COLO668 (cell line): ENCODE measurements around the gene GRID2IP.
"Not testable (repeated sequence)": the region's sequence is repeated elsewhere in the genome, so short reads cannot be mapped to it uniquely, and the experiment has no call there.

Source experiments
- DNase-seq: peaks from one replicate; lab custom pipeline; 2025; ENCODE audit not compliant: unreplicated experiment; lab: John Stamatoyannopoulos, UW

The GRID2IP gene

DNA sequence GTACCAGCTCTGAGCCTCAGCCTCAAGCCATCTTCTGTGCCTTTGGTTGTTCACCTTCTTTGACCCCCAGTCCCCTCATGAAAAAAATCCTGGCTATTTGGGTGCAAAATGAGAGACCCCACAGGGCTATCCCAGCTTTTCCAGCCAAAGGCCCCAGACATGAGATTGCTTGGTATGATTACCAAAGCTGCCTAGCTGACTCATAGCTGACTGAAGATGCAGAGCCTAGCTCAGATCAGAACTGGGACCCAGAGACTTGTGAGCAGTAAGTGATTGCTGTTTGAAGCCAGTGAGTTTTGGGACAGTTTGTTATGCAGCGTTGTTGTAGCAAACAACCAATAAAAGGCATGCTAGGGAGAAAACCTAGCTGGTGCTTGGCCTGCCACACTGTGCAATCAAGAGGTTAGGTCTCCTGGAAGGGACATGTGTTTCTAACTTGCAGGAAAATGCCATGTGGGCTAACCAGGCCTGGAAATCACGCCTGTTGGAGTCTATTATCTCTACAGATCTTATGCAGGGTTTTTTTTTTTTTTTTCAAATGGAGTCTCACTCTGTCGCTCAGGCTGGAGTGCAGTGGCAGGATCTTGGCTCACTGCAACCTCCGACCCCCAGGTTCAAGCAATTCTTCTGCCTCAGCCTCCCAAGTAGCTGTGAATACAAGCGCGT lies 55.5 kb downstream of the GRID2IP start:
- DNase-seq: no peak

DNA sequence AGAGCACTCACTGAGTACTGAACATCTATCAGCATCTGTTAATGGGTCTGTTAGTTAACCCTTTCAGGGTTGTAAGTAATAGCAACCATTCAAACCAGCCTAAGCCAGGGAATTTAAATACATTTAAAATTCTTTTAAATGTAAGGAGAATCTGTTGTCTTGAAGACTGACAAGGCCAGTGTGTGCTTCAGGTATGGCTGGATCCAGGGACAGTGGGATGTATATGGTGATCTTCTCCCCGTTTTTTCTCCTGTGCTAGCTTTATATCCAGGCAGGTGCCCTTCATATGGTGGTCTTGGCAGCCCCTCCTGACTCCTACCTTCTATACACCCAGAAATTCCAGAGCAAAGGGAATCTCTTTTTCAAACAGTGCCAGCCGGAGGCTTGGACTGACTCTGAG lies 56.9 kb downstream of the GRID2IP start:
- no peak for DNase-seq

GRCh38 chr7:6491194-6491593 lies 60.1 kb downstream of the GRID2IP start:
- DNase-seq: no peak

- DNase-seq: no peak
Measured at GRCh38 chr7:6489612-6490011, 61.6 kb downstream of the GRID2IP start.

- no peak for DNase-seq
Measured at GRCh38 chr7:6487184-6487545, 64.1 kb downstream of the GRID2IP start.

- no peak for DNase-seq
Measured at GRCh38 chr7:6486438-6487183, 64.7 kb downstream of the GRID2IP start.

- no peak for DNase-seq
Measured at GRCh38 chr7:6482743-6483119, 68.5 kb downstream of the GRID2IP start.

DNA sequence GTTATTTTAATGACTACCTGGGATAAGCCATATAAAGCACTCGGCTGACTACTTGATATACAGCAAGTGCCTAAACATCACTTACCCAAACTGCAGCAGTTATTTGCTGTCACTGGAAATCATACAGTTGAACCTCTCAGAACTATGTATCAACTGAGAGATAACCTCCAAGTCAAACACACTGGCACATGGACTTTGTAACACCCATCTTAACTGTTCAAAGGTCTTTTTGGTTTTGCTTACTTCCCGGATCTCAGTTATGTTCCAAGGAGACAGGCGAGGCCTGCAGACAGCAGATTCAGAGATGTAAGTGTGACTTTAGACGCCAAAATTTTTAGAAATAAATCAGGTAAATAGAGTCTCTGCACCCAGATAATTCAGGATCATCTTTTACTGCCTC lies 69.0 kb downstream of the GRID2IP start:
- DNase-seq: no peak

DNA sequence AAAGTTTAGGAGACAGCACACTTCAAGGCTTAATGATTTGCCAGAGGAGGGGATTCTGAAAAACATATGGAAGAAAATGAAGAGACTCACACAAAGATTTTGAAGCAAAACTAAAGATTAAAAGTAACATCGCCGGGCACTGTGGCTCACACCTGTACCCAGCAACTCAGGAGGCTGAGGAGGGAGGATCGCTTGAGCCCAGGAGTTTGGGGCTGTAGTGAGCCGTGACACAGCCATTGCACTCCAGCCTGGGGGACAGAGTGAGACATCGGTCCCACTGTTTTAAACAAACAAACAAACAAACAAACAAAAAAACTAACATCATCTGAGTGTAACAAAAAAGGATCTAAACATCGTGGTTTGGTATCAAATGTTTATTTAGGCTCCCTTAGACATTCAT lies 69.8 kb downstream of the GRID2IP start:
- DNase-seq: no peak

DNA sequence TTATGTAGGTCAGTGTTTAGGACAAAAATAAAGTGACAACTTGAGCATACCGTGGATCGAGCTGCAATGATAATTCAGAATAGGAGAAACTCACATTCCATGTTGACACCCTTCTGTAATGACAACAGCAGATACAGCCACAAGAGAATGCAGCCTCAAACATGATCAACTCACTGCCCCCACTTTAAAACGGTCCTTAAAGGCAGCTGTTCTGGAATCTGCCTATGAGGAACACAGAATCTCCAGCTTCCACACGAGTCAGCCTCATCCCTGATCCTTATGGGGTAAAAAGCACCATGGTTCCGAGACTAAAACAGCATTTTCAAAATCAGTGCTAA lies 71.0 kb downstream of the GRID2IP start:
- no peak for DNase-seq

DNA sequence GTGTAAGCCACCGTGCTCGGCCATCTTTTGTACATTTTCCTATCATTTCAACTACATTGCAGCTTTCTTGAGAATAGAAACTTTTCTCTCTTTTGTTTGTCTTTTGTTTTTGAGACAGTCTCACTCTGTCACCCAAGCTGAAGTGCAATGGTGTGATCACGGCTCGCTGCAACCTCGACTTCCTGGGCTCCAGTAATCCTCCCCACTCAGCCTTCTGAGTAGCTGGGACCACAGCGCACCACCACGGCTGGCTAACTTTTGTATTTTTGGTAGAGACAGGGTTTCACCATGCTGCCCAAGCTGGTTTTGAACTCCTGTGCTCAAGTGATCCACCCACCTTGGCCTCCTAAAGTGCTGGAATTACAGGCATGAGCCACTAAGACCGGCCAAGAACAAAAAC lies 72.2 kb downstream of the GRID2IP start:
- DNase-seq: no peak

DNA sequence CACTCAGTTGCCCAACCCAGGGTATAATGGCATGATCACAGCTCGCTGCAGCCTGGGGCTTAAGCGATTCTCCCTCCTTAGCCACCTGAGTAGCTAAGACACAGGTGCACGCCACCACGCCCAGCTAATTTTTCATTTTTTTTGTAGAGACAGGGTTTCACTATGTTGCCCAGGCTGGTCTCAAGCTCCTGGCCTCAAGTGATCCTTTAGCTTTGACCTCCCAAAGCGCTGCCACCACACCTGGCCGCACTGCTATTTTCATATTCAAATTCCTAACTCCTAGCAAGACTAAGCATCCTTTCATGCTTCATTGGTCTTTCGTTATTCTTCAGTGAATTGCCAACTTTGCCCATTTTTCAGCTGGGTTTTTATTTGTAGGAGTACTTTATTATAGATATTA lies 73.1 kb downstream of the GRID2IP start:
- no peak for DNase-seq

DNA sequence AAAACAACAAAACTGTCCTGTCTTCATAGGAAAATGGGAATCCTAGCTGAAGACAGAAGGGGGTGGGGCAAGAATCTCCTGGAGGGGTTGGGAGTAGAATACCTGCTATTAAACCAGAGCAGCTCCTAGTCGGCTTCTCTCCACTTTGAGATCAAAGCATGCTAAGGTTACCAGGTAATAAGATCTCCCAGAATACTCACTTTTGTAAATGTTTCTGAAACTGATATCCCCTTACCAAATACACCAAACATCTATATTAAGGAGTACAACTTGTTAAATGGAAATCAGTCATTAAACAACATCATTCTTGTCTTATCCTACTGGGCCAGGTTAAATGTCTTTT lies 74.0 kb downstream of the GRID2IP start:
- no peak for DNase-seq

DNA sequence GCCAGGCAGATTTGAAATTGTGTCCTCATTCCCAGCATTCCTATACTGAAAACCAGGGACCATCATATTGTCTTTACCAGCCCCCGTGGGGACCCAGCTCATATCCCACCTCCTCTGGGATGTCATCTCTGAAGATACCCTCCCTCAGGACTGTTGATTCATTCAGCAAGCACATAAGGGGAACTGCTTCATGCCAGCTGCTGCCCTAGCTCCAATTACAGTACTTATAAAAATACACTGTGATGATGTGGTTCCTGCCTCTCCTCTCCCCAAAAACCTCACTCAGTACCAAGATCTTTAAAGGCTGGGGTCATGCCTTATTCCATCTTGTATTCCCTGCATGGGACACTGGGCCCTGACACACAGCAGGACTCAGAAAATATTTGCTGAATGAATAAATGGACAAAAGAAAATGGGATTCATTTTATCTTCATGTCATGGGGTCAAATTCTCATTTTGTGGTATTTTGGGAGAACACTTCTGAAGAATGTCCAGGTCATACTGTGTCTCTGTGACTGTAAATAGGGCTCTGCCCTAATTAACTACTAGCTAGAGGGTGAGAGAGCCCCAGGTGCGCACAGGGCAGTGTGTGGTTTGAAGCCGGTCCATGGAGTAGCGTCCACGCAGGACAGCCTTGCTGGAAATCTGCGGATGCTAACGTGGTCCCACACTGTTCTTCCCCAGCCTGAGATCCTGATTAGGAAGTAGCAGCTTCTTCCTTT lies 74.5 kb downstream of the GRID2IP start:
- no peak for DNase-seq

GRCh38 chr7:6475433-6476186 lies 75.7 kb downstream of the GRID2IP start:
- DNase-seq: no peak

GRCh38 chr7:6465862-6466261 lies 85.4 kb downstream of the GRID2IP start:
- DNase-seq: no peak

- DNase-seq: not testable (repeated sequence)
Measured at GRCh38 chr7:6463609-6464008, 87.7 kb downstream of the GRID2IP start.

GRCh38 chr7:6461946-6462550 lies 89.2 kb downstream of the GRID2IP start:
- no peak for DNase-seq

DNA sequence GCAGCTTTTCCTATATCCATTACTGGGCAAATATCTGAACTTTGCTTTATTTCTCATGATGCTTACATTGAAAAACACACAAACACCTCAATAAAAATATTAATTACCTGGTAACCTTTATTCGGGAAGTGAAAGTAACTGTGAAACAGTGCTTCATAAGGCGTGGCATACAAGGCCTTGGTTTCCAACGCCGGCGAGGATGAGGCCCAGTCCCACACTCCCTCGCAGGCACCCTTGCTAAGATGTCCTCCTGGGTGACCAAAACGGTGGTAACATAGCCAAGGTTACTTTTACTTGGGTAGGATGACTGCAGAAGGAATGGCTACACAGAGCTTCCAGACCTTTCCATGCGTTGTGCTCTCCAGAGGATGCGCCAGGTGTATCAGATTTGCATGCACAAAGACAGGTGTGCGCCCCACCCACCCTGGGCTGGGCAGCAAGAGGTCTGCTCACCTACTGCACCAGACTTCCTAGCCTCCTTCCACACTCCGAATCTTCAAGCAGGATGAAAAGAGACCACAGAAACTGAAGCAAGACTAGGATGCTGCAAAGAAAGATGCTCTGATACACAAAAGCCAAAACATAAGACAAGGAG lies 90.2 kb downstream of the GRID2IP start:
- peak; percentile 38 for DNase-seq

DNA sequence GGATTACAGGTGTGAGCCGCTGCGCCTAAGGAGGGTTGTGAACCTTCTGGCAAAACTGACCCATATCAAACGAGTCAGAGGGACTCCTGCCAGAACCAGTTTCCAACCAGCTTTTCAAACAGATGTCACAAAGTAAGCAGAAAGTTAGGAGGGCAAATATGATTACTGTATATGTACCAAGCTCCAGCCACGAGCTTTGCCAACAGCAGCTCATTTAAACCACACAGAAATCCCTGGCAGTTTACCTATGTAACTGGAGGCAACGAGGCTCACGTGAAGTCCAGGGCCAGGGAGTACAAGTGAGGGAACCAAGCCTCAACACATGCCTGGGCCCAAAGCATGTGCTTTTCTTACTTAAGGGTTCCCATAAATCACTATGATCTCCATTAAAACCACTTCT lies 91.0 kb downstream of the GRID2IP start:
- no peak for DNase-seq

- not testable (repeated sequence) for DNase-seq
Measured at GRCh38 chr7:6458676-6459075, 92.6 kb downstream of the GRID2IP start.
